Measurements from ENCODE around the gene RFPL3.
"Not testable (repeated sequence)": the region's sequence is repeated elsewhere in the genome, so short reads cannot be mapped to it uniquely, and the experiment has no call there.

RFPL3 gene

DNA sequence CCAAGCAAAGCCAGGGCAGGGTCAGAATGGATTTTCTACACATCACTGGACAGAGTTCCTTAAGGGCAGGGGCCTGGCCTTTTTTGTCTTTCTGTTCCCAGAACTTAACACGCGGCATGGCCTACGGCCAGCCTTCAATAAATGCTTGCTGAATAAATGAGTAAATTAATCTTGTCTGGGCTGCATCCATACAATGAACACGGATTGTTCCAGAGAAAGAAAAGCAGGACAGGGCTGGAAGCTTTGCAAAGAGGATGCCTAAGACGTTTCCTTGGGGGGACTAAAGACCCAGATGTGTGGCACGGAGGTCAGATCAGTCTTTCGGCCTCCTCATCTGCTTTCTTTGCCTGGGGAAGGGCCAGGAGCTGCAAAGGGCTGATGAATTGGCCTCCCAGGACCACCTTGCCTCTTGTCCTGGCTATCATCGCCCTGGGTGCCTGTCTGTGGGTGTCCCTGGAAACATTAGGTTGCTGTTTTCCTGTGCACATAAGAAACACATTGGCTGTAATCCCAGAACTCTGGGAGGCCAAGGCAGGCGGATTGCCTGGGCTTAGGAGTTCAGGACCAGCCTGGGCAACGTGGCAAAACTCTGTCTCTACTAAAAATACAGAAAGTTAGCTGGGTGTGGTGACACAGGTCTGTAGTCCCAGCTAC, 20.8 kb upstream of the RFPL3 start:
- H3K9me3 ChIP-seq (ENCODE audit: insufficient read depth, low read length) = no peaks in the 10 kb centered on the region
- H3K36me3 ChIP-seq (ENCODE audit: insufficient read depth, insufficient read length, low read length) = no peaks in the 10 kb centered on the region
- H3K4me3 ChIP-seq (ENCODE audit: insufficient read length, low read depth) = no peak overlapping the region
- no peak overlapping the region for H3K9ac ChIP-seq (ENCODE audit: insufficient read length, low read depth)
- no peak for DNase-seq (ENCODE audit: low read depth, low spot score)
- H3K27me3 ChIP-seq (ENCODE audit: insufficient read depth, insufficient read length) = peaks cover 8% of the 10 kb centered on the region
- TF ChIP-seq YY1 (IDR thresholded peaks at IDR 0.05; ENCODE audit: insufficient read depth, insufficient read length) (no peak), ZNF274 (IDR thresholded peaks at IDR 0.05; ENCODE audit: low read depth, low read length) (no peak), SUZ12 (IDR thresholded peaks at IDR 0.05; ENCODE audit: extremely low read depth, insufficient read depth, insufficient read length) (no peak)
- peaks cover 7% of the 10 kb centered on the region for H3K4me1 ChIP-seq (ENCODE audit: insufficient read depth, insufficient read length)

DNA sequence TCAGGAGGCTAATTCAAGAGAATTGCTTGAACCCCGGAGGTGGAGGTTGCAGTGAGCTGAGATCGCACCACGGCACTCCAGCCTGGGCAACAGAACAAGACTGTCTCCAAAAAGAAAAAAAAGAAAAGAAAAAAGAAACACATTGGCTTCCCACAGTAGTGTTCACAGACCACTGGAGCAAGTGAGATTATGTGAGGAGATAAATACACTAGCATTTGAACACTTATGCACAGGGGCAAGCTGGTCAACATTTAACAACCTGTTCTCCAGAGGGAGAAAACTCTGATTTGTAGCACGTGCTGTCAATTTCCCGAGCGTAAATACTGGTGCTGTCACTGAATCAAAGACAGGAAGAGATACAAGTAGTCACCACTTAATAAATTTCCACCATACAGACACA, 20.2 kb upstream of the RFPL3 start:
- not testable (repeated sequence) for H3K9ac ChIP-seq (ENCODE audit: insufficient read length, low read depth); H3K36me3 ChIP-seq (ENCODE audit: insufficient read depth, insufficient read length, low read length); H3K27me3 ChIP-seq (ENCODE audit: insufficient read depth, insufficient read length); H3K4me1 ChIP-seq (ENCODE audit: insufficient read depth, insufficient read length); H3K4me3 ChIP-seq (ENCODE audit: insufficient read length, low read depth); DNase-seq (ENCODE audit: low read depth, low spot score); H3K9me3 ChIP-seq (ENCODE audit: insufficient read depth, low read length)

DNA sequence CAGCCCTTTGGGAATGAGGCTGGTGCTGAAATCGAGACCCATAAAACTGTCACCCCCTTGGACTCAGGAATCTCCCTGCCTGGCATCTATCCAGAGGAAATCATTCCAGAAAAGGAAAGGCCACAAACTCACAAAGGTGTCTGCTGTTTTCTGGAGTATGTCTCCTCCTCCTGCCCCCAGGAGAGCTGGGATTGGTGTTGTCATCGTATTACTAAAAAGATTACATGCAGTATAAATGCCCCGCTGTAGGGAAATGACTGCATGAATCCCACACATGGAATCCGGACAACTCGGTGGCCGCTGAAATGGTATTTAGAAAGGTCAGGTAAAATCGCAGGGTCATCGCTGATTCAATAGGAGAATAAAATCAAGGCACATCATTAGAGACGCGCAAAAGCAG, 18.9 kb upstream of the RFPL3 start:
- DNase-seq (ENCODE audit: low read depth, low spot score) = no peak
- TF ChIP-seq YY1 (IDR thresholded peaks at IDR 0.05; ENCODE audit: insufficient read depth, insufficient read length) (no peak), ZNF274 (IDR thresholded peaks at IDR 0.05; ENCODE audit: low read depth, low read length) (no peak), SUZ12 (IDR thresholded peaks at IDR 0.05; ENCODE audit: extremely low read depth, insufficient read depth, insufficient read length) (no peak)
- Histone ChIP-seq H3K9me3 (ENCODE audit: insufficient read depth, low read length) (no peaks in the 10 kb centered on the region), H3K4me1 (ENCODE audit: insufficient read depth, insufficient read length) (peaks cover 7% of the 10 kb centered on the region), H3K36me3 (ENCODE audit: insufficient read depth, insufficient read length, low read length) (no peaks in the 10 kb centered on the region), H3K4me3 (ENCODE audit: insufficient read length, low read depth) (no peak overlapping the region), H3K9ac (ENCODE audit: insufficient read length, low read depth) (no peak overlapping the region), H3K27me3 (ENCODE audit: insufficient read depth, insufficient read length) (peaks cover 11% of the 10 kb centered on the region)

DNA sequence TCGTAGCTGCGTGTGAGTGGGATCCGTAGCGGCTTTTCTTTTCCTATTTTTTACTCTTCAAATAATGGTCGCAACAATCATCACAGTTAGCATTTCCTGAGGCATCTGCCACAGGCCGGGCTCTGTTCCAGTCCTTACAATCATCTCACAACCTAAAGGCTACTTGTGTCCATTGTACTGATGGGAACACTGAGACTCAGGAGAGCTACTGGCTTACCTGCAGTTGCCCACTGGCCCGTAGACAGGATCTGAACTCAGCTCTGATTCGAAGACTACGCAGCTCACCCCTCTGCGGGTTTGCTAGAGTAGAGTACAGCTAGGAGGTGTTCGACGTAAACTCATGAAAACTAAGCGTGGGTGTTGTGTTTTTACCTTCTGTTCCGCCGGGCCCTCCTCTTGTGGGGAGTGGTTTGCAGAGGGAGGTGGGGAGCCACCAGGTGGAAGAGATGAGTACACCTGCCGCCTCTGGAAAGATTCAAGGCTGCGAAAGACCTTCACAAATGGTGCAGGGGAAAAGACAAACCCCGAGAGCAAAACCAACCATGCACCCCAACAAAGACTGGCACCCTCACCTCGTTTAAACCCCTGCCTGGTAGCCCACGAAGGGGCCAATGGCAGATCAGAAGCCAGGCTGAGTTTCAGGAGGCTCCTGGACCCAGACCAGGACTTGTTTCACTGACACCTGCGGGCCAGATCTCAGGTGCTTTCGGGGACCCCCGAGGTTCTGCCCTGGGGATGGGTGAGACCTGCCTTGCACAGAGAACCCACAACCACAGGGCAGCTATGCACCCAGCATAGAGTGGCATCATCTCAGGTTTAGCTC, 18.3 kb upstream of the RFPL3 start:
- DNase-seq (ENCODE audit: low read depth, low spot score) = no peak
- Histone ChIP-seq H3K4me1 (ENCODE audit: insufficient read depth, insufficient read length) (peaks cover 7% of the 10 kb centered on the region), H3K36me3 (ENCODE audit: insufficient read depth, insufficient read length, low read length) (no peaks in the 10 kb centered on the region), H3K9ac (ENCODE audit: insufficient read length, low read depth) (no peak overlapping the region), H3K9me3 (ENCODE audit: insufficient read depth, low read length) (no peaks in the 10 kb centered on the region), H3K4me3 (ENCODE audit: insufficient read length, low read depth) (no peak overlapping the region), H3K27me3 (ENCODE audit: insufficient read depth, insufficient read length) (peaks cover 11% of the 10 kb centered on the region)
- no peak for TF ChIP-seq ZNF274 (IDR thresholded peaks at IDR 0.05; ENCODE audit: low read depth, low read length)

- no peaks in the 10 kb centered on the region for H3K9me3 ChIP-seq (ENCODE audit: insufficient read depth, low read length)
- H3K9ac ChIP-seq (ENCODE audit: insufficient read length, low read depth) = no peak overlapping the region
- TF ChIP-seq YY1 (IDR thresholded peaks at IDR 0.05; ENCODE audit: insufficient read depth, insufficient read length) (no peak), ZNF274 (IDR thresholded peaks at IDR 0.05; ENCODE audit: low read depth, low read length) (no peak), SUZ12 (IDR thresholded peaks at IDR 0.05; ENCODE audit: extremely low read depth, insufficient read depth, insufficient read length) (no peak)
- H3K4me1 ChIP-seq (ENCODE audit: insufficient read depth, insufficient read length) = peaks cover 3% of the 10 kb centered on the region
- peaks cover 5% of the 10 kb centered on the region for H3K27me3 ChIP-seq (ENCODE audit: insufficient read depth, insufficient read length)
- no peak overlapping the region for H3K4me3 ChIP-seq (ENCODE audit: insufficient read length, low read depth)
- DNase-seq (ENCODE audit: low read depth, low spot score) = no peak
- no peaks in the 10 kb centered on the region for H3K36me3 ChIP-seq (ENCODE audit: insufficient read depth, insufficient read length, low read length)
Measured at GRCh38 chr22:32340411-32340810, 17.3 kb upstream of the RFPL3 start.

GRCh38 chr22:32341122-32341740, 16.4 kb upstream of the RFPL3 start:
- H3K9me3 ChIP-seq (ENCODE audit: insufficient read depth, low read length) = no peaks in the 10 kb centered on the region
- H3K4me3 ChIP-seq (ENCODE audit: insufficient read length, low read depth) = no peak overlapping the region
- H3K9ac ChIP-seq (ENCODE audit: insufficient read length, low read depth) = no peak overlapping the region
- TF ChIP-seq ZNF274 (IDR thresholded peaks at IDR 0.05; ENCODE audit: low read depth, low read length) = no peak
- no peak for TF ChIP-seq SUZ12 (IDR thresholded peaks at IDR 0.05; ENCODE audit: extremely low read depth, insufficient read depth, insufficient read length)
- no peak for TF ChIP-seq YY1 (IDR thresholded peaks at IDR 0.05; ENCODE audit: insufficient read depth, insufficient read length)
- H3K4me1 ChIP-seq (ENCODE audit: insufficient read depth, insufficient read length) = no peaks in the 10 kb centered on the region
- no peaks in the 10 kb centered on the region for H3K36me3 ChIP-seq (ENCODE audit: insufficient read depth, insufficient read length, low read length)
- H3K27me3 ChIP-seq (ENCODE audit: insufficient read depth, insufficient read length) = peaks cover 3% of the 10 kb centered on the region
- DNase-seq (ENCODE audit: low read depth, low spot score) = no peak

- no peak overlapping the region for H3K4me3 ChIP-seq (ENCODE audit: insufficient read length, low read depth)
- peaks cover 3% of the 10 kb centered on the region for H3K27me3 ChIP-seq (ENCODE audit: insufficient read depth, insufficient read length)
- no peaks in the 10 kb centered on the region for H3K4me1 ChIP-seq (ENCODE audit: insufficient read depth, insufficient read length)
- no peak for TF ChIP-seq ZNF274 (IDR thresholded peaks at IDR 0.05; ENCODE audit: low read depth, low read length)
- no peak for TF ChIP-seq YY1 (IDR thresholded peaks at IDR 0.05; ENCODE audit: insufficient read depth, insufficient read length)
- no peak for TF ChIP-seq SUZ12 (IDR thresholded peaks at IDR 0.05; ENCODE audit: extremely low read depth, insufficient read depth, insufficient read length)
- H3K9ac ChIP-seq (ENCODE audit: insufficient read length, low read depth) = no peak overlapping the region
- no peak for DNase-seq (ENCODE audit: low read depth, low spot score)
- H3K36me3 ChIP-seq (ENCODE audit: insufficient read depth, insufficient read length, low read length) = no peaks in the 10 kb centered on the region
- no peaks in the 10 kb centered on the region for H3K9me3 ChIP-seq (ENCODE audit: insufficient read depth, low read length)
Measured at GRCh38 chr22:32342977-32343376, 14.7 kb upstream of the RFPL3 start.

Measured in NT2/D1 (cell line).